ENCODE measurements around the gene PARS2. TPM values are rescaled to one million over a fixed set of nuclear protein-coding genes. Genes with fewer than 3 reads are reported as not detected.

Gene PARS2
- total RNA-seq, 2 experiments from 2014 or later = 5.3 to 7.6 TPM

- peaks cover 22% of the 10 kb centered on the region for H3K79me2 ChIP-seq (ENCODE audit: insufficient read depth, low read depth, low read length)
- no peak for DNase-seq (ENCODE audit: low spot score)
- CTCF ChIA-PET (ENCODE audit: unreplicated experiment) = no interaction called here
- no TSS peak for BruUV-seq (replicated peaks)
- no peaks in the 10 kb centered on the region for H4K20me1 ChIP-seq (ENCODE audit: insufficient read depth, low read length)
- H3K27ac ChIP-seq (ENCODE audit: low read depth, low read length, poor library complexity, severe bottlenecking) = no peak overlapping the region
- H3K4me1 ChIP-seq (ENCODE audit: insufficient read depth, low read length, poor library complexity, severe bottlenecking) = peaks cover 15% of the 10 kb centered on the region
- H3K36me3 ChIP-seq (ENCODE audit: insufficient read depth, low read length) = peaks cover 43% of the 10 kb centered on the region
- peak overlapping the region; percentile 99 for H2AFZ ChIP-seq (ENCODE audit: low read length)
- TF ChIP-seq EZH2phosphoT487 (IDR thresholded peaks at IDR 0.05; ENCODE audit: borderline replicate concordance, low read depth, low read length) (no peak), CTCF (conservative IDR thresholded peaks at IDR 0.05; ENCODE audit: low read length) (no peak)
- peak overlapping the region; percentile 93 for H3K4me3 ChIP-seq (ENCODE audit: low read depth, low read length, poor library complexity, severe bottlenecking)
- intact Hi-C loops (cut with micrococcal nuclease; ENCODE audit: unreplicated experiment) = no loop called here
- POLR2A ChIA-PET = interaction anchor here (0.7 to 1.8 kb wide), 3 partner anchors 10 to 121 kb away, joined by 3 to 5 read pairs (median 3); no protein-coding TSS in a partner anchor
- H3K9me3 ChIP-seq (ENCODE audit: low read length) = no peaks in the 10 kb centered on the region
- H3K4me2 ChIP-seq (ENCODE audit: low read length) = peak overlapping the region; percentile 88
- no peaks in the 10 kb centered on the region for H3K9me2 ChIP-seq (ENCODE audit: insufficient read depth, low read length)
These were observed 47.9 kb downstream of the PARS2 start for GRCh38 chr1:54716299-54717047.

GRCh38 chr1:54715493-54716298 is 48.6 kb downstream of the PARS2 start, which contains the start of gene TTC4:
TSS of gene TTC4 (plus strand) at chr1:54715861. CDS start at chr1:54715909, 48 bp downstream.
- ChIA-PET CTCF (ENCODE audit: unreplicated experiment) (interaction anchor here (0.9 kb wide), 1 partner anchor 15 kb away, joined by 5 read pairs; no protein-coding TSS in a partner anchor), POLR2A (interaction anchor here (0.6 to 1.8 kb wide), 5 partner anchors 10 to 639 kb away, joined by 3 to 7 read pairs (median 5); partner anchors contain the start of gene DHCR24)
- Histone ChIP-seq H3K79me2 (ENCODE audit: insufficient read depth, low read depth, low read length) (peaks cover 22% of the 10 kb centered on the region), H4K20me1 (ENCODE audit: insufficient read depth, low read length) (no peaks in the 10 kb centered on the region), H3K9me2 (ENCODE audit: insufficient read depth, low read length) (no peaks in the 10 kb centered on the region), H3K4me3 (ENCODE audit: low read depth, low read length, poor library complexity, severe bottlenecking) (peak within 1 kb of the TSS; percentile 93), H3K27ac (ENCODE audit: low read depth, low read length, poor library complexity, severe bottlenecking) (no peak within 1 kb of the TSS), H3K36me3 (ENCODE audit: insufficient read depth, low read length) (peaks cover 36% of the 10 kb centered on the region), H3K4me1 (ENCODE audit: insufficient read depth, low read length, poor library complexity, severe bottlenecking) (peaks cover 15% of the 10 kb centered on the region), H3K4me2 (ENCODE audit: low read length) (peak within 1 kb of the TSS; percentile 88), H3K9me3 (ENCODE audit: low read length) (no peaks in the 10 kb centered on the region), H2AFZ (ENCODE audit: low read length) (peak within 1 kb of the TSS; percentile 99)
- intact Hi-C loops (cut with micrococcal nuclease; ENCODE audit: unreplicated experiment) = loop anchor here (2.0 kb wide), 1 partner anchor 49 kb away; the partner anchor contains the start of gene PARS2
- peak; percentile 89 for DNase-seq (ENCODE audit: low spot score)
- TSS peak; percentile 78 for BruUV-seq (replicated peaks)
- no peak for TF ChIP-seq CTCF (conservative IDR thresholded peaks at IDR 0.05; ENCODE audit: low read length)
- no peak for TF ChIP-seq EZH2phosphoT487 (IDR thresholded peaks at IDR 0.05; ENCODE audit: borderline replicate concordance, low read depth, low read length)

All from OCI-LY7 (cell line).